OCI-LY7 (cell line): ENCODE data around the gene SKP2.

Experiments
- EZH2phosphoT487 ChIP-seq: fragments of 200-600 bp; sonication (generic); IDR thresholded peaks from 2 replicates; pipeline ENCODE4 v1.6.1; 2018; ENCODE audit warnings: low read depth, borderline replicate concordance, mild to moderate bottlenecking, mixed run types, antibody characterized with exemption, low read length, moderate library complexity, mixed read lengths
- TF ChIP-seq, protein P1 (sequence below): fragments of 200-600 bp; sonication (generic); conservative IDR thresholded peaks from 2 replicates; pipeline ENCODE4 v1.5.1; 2014; ENCODE audit warnings: mild to moderate bottlenecking, antibody characterized with exemption, low read length, moderate library complexity, mixed read lengths

DNA sequence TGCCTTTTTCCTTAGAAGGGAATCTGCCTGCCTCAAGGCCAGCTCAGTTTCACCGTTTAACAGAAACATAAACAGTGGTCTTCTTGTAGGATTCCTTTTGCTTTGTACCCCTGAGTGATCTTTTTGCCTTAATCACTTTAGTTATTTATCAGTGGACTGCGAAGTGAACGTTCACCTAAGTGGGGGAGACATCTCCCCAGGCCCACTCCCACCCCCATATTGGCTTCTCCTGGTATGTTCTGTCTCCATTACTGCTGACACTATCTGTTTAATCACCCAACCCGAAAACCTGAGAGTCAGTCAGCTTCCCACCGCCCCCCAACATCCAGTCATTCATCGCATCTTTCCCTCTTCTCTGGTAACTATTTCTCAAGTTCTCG, 1.4 kb downstream of the SKP2 start:
- TF ChIP-seq, protein P1, sequence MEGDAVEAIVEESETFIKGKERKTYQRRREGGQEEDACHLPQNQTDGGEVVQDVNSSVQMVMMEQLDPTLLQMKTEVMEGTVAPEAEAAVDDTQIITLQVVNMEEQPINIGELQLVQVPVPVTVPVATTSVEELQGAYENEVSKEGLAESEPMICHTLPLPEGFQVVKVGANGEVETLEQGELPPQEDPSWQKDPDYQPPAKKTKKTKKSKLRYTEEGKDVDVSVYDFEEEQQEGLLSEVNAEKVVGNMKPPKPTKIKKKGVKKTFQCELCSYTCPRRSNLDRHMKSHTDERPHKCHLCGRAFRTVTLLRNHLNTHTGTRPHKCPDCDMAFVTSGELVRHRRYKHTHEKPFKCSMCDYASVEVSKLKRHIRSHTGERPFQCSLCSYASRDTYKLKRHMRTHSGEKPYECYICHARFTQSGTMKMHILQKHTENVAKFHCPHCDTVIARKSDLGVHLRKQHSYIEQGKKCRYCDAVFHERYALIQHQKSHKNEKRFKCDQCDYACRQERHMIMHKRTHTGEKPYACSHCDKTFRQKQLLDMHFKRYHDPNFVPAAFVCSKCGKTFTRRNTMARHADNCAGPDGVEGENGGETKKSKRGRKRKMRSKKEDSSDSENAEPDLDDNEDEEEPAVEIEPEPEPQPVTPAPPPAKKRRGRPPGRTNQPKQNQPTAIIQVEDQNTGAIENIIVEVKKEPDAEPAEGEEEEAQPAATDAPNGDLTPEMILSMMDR, result no peak
- TF ChIP-seq EZH2phosphoT487, result no peak
